ENCODE data around the gene RNF19B.

The RNF19B gene

DNA sequence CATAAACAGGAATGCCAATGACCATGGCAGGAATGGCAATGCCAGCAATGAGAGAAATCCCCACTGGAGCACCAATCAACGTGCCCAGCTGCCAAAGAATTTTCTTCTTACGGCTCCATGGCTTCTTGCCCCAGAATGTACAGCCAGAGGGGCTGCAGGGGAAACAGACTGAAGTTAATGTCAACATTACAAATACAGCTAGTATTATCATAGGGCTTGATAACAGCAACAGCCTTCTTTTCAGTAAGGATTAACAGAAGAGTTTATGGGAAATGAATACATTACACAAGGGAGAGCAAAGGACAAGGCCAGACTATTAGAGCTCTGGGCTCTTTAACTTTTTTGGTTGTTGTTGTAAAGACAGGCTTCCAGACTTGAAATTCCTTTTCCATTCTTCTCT lies 18.2 kb downstream of the RNF19B start:
- DNase-seq (ENCODE audit: low read depth, low spot score): no peak
- H3K4me3 ChIP-seq (ENCODE audit: low read length): no peak overlapping the region

DNA sequence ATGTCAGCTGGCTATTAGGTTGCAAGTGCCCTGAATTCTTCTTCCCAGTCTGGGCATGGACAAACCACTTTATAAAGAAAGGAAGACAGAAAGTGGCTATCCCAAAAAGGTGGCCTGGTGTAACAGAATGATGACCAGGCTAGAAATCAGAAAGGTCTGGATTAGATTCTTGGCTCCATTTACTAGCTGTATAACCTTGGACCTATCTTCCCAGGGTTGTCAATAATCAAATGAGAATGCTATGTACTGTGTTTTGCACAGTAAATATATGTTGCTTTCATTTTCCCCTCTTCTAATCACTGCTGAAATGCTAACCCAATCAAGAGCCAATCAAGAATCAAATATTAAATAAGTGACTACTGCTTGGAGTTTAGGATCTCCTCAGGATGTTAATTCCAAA lies 20.4 kb downstream of the RNF19B start:
- DNase-seq (ENCODE audit: low read depth, low spot score): no peak
- no peak overlapping the region for H3K4me3 ChIP-seq (ENCODE audit: low read length)

DNA sequence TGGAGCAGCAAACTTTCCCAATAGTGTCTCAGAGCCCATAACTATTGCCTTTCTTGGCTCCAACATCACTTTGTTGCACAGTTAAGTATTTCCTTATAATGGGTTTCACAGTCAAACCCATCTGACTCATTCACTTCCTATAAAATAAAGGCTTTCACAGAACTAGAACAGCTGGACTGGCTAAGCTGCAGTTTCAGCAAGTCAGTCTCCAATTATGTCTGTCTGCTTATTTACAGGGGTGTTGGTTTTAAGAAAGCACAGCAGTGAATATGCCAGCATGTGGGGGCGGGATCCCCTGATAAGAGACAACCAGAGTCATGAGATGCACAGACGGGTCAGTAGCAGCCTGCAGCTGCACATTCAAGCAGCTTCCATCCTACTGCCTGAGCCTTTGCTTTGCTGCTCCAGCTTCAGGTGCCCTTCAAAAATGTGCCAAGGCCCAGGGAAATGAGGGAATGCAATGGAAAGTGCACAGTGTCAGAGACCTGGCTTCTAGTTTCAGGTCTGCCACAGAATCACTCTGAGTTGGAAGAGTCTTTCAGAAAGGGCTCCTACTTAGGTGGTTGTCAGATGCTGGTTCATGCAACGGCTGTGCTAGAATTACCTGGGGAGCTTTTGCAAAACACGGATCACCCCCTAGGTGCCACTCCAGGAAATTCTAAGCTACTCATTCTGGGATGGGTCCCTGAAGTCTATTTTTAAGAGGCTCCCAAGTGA lies 24.8 kb downstream of the RNF19B start:
- H3K4me3 ChIP-seq (ENCODE audit: low read length): no peak overlapping the region
- no peak for DNase-seq (ENCODE audit: low read depth, low spot score)

DNA sequence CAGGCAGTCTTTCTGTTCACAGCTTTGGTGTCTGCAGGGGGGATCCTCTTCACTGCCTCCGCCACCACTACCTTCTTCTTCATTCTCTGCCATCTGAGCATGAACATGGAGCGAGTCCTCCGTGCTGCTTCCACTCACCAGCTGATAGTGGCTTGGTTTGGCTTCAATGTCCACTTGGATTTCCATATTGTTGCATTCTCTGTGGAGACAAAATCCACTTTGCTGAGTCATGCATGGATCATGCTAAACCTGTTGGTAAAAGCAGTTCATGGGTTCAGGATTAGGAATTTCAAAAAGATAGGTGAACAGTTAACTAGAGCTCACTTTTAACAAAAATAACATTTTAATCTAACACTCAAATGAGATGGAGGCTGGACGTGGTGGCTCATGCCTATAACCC lies 27.5 kb downstream of the RNF19B start:
- no peak for DNase-seq (ENCODE audit: low read depth, low spot score)
- no peak overlapping the region for H3K4me3 ChIP-seq (ENCODE audit: low read length)

DNA sequence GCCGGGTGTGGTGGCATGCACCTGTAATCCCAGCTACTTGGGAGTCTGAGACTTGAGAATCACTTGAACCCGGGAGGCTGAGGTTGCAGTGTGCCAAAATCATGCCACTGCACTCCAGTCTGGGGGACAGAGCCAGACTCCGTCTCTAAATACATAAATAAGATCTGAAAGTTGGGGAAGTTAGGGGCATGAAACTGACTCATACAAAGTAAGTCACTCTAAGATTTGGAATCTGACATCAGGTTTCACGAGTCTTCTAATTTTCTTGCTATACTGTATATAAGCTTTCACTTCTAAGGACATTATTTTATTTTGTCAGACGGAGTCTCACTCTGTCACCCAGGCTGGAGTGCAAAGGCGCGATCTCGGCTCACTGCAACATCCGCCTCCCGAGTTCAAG lies 30.1 kb downstream of the RNF19B start:
- DNase-seq (ENCODE audit: low read depth, low spot score): no peak
- H3K4me3 ChIP-seq (ENCODE audit: low read length): no peak overlapping the region

DNA sequence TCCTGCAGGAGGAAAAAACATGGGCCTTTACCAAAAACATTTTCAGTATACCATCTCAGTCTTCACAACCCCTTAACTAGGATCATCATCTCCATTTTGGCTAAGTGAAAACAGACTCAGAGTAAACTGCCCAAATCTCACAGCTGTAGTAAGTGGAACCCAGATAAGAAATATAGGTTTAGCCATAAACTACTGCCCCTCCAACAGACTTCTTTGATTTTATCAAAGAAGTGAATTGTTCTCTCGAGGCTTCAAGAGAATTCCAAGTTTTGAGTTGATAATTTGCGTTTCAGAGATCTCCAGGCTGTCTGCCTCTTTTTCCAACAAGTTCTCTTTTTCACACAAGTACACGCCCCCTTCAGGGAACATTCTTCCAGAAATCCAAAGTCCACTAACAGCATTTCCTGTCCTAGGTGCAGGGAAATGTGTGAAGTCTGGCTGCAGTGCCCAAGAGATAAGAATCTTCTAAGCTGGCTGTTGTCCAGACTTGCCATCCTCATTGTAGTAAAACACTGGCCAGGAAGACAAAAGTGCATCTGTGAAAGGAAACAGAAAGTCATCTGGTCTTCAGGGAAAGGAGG lies 30.8 kb downstream of the RNF19B start:
- no peak for DNase-seq (ENCODE audit: low read depth, low spot score)
- H3K4me3 ChIP-seq (ENCODE audit: low read length): no peak overlapping the region

DNA sequence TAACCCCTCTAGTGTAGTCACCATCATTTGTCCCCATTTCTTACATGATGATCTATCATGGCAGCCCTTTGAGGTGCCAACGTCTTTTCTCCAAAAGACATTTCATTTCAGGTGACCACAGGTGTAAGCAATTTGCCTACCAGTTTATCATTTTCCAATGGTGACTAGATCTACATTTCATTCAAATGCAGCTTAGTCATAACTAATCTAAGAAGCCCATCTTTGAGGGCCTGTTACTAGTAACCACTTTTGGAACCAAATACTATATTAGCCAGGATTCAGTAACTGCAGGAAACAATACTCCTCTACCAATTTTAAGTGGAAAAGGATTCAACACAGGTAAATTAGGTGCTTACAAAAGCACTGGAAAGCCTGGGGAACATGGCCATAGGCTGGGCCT lies 32.8 kb downstream of the RNF19B start:
- DNase-seq (ENCODE audit: low read depth, low spot score): no peak

DNA sequence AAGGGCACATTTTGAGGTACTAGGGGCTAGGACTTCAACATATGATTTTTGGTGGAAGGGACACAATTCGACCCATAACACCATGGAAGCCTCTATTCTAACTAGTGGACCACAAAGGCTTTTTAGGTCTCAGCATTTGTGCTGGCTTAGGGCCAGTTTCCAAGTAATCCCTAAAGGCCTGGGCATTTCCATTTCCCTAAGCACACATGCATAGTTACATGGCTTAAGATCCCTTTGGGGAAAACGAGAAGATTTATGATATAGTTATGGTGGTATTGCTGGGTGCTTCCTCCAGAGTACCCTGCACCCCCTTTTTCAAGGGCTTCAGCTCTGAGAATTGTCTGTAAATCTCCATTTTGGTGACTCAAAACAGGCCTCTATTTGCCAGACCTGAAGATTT lies 35.2 kb downstream of the RNF19B start:
- H3K4me3 ChIP-seq (ENCODE audit: low read length): no peak overlapping the region
- DNase-seq (ENCODE audit: low read depth, low spot score): no peak

More for the DNA sequence above, 32.8 kb downstream of the RNF19B start:
- no peak overlapping the region for H3K4me3 ChIP-seq (ENCODE audit: low read length)

DNA sequence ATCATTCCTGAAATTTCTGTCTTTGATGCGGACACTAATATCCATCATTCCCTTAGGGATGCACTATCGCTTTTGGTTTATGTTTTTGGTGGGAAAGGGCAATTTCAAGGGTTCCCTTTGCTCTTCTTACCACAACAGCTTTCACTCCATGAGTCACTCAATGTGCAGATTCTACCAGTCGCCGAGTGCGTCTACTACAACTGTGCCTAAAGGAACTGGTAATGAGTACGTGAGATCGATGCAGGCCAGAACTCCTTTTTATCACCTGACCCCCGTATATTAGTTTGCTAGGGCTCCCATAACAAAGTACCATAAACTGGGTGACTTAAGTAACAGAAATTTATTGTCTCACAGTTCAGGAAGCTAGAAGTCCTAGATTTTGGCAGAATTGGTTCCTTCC lies 35.9 kb downstream of the RNF19B start:
- no peak for DNase-seq (ENCODE audit: low read depth, low spot score)
- H3K4me3 ChIP-seq (ENCODE audit: low read length): no peak overlapping the region

DNA sequence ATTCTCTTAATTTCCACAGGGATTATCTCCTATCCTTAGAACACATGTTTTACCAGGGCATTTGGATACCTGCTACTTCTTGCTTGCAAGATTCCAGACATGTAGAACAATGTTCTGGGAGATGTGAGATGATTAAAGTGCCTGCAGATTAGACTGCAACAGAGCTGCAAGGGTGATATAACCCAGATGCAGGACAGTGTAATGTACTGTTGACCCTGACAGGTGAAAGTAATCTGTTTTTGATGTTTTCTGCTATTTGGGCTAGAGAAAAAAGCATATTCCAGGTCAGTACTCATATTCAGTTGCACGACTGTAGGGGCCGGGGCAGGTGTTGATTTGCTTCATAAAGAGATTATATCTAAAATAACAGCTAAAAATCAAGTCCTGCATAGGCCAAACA lies 36.3 kb downstream of the RNF19B start:
- DNase-seq (ENCODE audit: low read depth, low spot score): no peak
- H3K4me3 ChIP-seq (ENCODE audit: low read length): no peak overlapping the region

DNA sequence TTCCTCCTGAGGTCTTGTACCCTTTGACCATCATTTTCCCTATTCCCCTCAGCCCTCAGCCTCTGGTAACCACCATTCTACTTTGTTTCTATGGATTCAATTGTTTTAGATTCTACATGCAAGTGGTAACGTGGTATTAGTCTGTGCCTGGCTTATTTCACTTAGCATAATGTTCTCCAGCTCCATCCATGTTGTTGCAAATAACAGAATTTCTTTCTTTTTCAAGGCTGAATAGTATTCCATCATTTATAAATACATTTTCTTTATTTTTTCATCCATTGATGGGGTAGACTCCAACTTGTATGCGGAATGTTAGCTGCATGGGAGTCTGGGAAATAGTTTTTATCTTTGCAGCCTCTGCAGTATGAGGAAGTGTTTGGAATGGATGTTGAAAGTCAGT lies 37.2 kb downstream of the RNF19B start:
- H3K4me3 ChIP-seq (ENCODE audit: low read length): no peak overlapping the region
- no peak for DNase-seq (ENCODE audit: low read depth, low spot score)

DNA sequence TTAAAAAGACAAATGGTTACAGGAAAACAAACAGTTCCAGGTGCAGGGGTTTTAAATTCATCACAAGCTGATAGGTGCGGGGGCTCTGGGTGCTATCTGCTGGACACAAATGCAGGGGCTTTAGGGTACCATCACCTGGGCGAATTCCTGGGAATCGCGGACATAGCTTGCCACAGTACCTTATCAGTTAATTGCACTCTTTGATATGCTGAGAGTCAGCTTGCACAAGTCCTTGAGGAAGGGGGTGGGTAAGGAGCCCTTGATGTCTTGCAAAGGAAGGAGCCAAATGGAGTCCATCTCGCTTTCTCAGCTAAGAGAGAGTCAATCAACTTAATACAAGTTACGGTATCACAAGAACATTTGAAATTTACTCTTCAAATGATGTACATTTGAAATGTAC lies 38.0 kb downstream of the RNF19B start:
- H3K4me3 ChIP-seq (ENCODE audit: low read length): no peak overlapping the region
- no peak for DNase-seq (ENCODE audit: low read depth, low spot score)

DNA sequence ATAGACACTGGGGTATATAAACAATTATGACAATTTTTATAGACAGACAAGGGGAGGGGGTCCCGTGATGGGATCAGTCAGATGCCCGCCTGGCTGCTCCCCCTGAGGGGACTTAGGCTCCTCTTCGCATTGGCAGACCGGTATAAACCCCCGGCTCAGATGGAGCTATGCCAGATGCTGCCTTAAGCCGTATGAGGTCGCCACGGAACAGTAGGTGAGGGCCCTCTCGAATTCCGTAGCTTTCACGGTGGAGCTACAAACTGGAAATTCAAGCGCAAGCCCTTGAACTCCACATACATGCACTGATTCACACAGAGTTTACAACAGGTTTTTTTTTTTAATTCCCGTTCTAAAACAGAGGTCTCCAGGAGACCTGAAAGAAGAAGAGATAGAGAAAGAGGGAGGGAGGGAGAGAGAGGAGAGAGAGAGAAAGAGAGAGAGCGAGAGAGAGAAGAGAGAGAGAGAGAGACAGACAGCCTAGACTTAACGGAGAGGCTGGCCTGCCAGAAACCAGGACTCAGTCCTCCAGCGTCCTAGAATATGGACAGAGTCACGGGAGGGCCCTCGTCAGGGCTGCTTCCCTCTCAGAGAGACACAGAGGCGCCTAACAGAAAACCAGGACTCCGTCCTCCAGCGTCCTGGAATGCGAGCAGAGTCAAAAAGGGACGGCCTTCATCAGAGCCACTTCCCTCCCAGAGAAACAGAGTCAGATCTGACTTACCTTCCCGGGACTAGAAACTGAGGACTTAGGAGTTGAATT lies 39.0 kb downstream of the RNF19B start:
- no peak for DNase-seq (ENCODE audit: low read depth, low spot score)
- no peak overlapping the region for H3K4me3 ChIP-seq (ENCODE audit: low read length)

DNA sequence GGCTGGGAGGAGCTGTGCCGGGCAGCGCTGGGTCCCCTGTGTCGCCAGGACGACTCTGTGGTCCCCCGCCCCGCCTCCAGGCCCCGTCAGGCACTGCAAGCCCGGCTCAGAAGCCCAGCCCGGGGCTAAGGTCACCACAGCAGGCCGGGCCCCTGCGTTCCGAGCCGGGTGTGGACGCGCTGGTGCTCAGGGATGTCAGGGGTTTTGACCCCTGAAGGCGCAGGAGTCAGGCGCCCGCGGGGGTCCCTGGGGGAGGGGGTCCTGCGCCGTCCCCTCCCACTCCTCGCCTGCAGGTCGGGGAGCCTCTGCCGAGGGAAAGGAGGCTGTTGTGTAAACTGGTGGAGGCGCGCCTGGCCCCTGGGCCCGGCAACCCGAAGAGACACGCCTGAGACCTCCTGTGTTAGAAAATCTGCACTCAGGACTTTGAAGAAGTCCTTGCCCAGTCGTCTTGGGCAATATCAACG lies 39.7 kb downstream of the RNF19B start:
- H3K4me3 ChIP-seq (ENCODE audit: low read length): no peak overlapping the region

DNA sequence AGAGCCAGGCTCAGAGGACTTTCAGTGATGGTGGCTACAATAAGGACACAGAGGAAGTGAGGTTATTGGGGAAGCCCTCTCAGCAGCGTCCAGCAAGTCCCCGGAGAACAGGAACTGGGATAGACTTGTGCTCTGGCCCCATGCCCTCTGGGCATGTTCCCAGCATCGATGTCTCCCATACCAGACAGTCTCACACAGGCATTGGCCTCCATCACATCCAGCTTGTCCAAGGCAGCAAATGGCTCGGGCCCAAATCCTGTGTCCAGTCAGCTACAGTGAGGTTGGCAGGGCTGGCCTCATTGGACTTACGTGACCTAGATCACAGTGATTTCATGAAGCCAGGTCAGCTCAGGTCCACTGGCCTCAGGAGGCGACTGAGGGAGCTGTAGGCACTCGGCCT lies 43.8 kb downstream of the RNF19B start:
- DNase-seq (ENCODE audit: low read depth, low spot score): no peak
- H3K4me3 ChIP-seq (ENCODE audit: low read length): no peak overlapping the region

More for the DNA sequence above, 39.7 kb downstream of the RNF19B start:
- no peak for DNase-seq (ENCODE audit: low read depth, low spot score)

DNA sequence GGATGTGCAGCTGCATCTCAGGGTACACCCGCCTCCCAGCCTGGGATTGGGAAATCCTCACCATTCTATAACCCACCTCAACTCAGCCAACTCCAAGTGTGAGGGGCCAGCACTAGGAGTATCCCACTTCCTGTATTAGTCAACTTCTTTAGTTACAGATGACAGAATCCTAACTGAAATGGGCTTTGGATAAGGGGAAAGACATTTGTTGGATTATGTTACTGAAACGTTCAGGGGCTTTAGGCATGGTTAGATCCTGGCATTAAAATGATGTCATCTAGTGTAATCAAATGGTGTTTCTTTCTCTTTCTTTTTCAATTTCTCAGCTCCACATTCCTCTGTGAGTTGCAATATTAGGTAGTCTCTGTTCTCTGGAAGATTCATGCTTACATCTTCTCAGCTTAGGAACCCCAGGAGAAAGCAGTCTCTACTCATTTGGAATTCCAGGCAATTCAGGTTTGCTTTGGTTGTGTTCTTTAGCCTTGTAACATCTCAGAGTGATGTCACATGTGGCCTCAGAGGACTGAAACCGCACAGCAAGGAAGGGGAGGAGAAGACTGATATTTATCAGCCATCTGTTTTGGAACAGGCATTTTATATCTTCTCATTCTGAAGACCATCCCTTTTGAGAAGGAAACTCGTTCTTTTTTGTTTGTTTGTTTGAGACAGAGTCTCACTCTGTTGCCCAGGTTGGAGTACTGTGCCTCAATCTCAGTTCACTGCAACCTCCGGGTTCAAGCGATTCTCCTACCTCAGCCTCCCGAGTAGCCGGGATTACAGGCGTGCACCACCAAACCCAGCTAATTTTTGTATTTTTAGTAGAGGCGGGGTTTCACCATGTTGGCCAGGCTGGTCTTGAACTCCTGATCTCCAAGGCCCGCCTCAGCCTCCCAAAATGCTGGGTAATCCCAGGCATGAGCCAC lies 44.5 kb downstream of the RNF19B start:
- no peak for DNase-seq (ENCODE audit: low read depth, low spot score)
- no peak overlapping the region for H3K4me3 ChIP-seq (ENCODE audit: low read length)

DNA sequence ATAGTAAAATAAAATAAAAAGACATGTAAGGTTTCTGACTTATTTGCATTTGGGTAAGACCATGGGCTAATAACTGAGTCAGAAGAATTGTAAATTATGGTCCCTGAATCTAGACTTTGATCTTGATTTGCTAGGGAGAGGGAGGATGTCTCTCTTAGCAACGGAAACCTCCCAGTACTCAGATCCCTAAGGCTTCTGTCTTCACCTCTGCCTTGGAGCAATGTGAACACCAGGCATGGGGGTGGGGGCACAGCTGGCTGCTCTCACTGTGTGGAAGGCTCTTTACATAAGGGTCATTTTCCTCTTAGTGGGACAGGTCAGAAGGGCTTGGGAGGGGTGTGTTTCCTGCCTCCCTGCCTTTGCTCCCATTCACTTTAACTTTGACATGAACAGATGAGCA lies 46.4 kb downstream of the RNF19B start:
- H3K4me3 ChIP-seq (ENCODE audit: low read length): no peak overlapping the region
- DNase-seq (ENCODE audit: low read depth, low spot score): no peak

DNA sequence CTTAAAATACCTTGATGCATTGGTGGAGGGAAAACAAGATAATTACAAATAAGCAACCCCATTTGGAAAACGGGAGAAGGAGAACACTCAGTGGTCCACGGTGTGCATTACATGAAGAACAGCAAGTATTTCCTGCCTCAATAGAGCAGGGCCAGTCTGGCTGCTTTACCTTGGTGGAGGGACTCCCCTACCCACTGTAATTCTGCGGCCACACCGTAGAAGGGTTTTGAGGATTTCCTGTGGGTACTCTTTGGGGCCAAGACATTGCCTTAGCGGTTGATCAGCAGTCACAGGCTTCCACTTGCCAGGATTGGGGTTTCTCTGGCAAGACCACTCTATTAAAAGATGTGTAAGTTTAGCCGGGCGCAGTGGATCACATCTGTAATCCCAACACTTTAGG lies 47.1 kb downstream of the RNF19B start:
- DNase-seq (ENCODE audit: low read depth, low spot score): peak; percentile 20
- no peak overlapping the region for H3K4me3 ChIP-seq (ENCODE audit: low read length)
